GM12878 (cell line): Measurements from ENCODE around the gene XIAP. TPM values are rescaled to one million over a fixed set of nuclear protein-coding genes. Genes with fewer than 3 reads are reported as not detected.

Source experiments
- ATAC-seq: fragments of 200-7000 bp; cut with Tn5 transposase; 3 replicates; pipeline ENCODE4 v1.9.1; 2020; ENCODE audit warnings: mild to moderate bottlenecking, moderate library complexity
- BruUV-seq: library from RNA; stranded (reverse); fragments of 400-500 nt; replicated peaks from 2 replicates; lab custom pipeline; 2021; lab: Mats Ljungman, UMichigan
- CTCF ChIA-PET: fragments of 300-600 bp; sonication (Branson Sonifier 250); formaldehyde crosslinking; extraction: SDS; loops from one replicate; lab custom pipeline; 2021; ENCODE audit warnings: inconsistent platforms; lab: Yijun Ruan, JAX
- POLR2A ChIA-PET: fragments of 350-600 bp; formaldehyde crosslinking; extraction: SDS; loops from one replicate; lab custom pipeline; 2021; ENCODE audit warnings: inconsistent platforms; lab: Charles Lee
- RAD21 ChIA-PET: fragments of 300-600 bp; sonication (Branson Sonifier 250); formaldehyde crosslinking; loops from one replicate; lab custom pipeline; 2023; ENCODE audit warnings: antibody characterized with exemption; ENCODE audit not compliant: unreplicated experiment; lab: Charles Lee
- SMC1A ChIA-PET: fragments of 300-600 bp; sonication (Branson Sonifier 250); formaldehyde crosslinking; loops from one replicate; lab custom pipeline; 2023; ENCODE audit not compliant: unreplicated experiment, uncharacterized antibody; lab: Charles Lee
- DNase-seq: peaks from one replicate; pipeline ENCODE4 v3.0.0-alpha.2; 2011; ENCODE audit warnings: low read depth, low spot score
- FAIRE-seq: peaks from 3 replicates; lab custom pipeline; 2011; peaks lifted over from hg19 to GRCh38; lab: Jason Lieb, UNC
- H2AFZ ChIP-seq: 2 replicates; pipeline ENCODE4 v1.6.0; 2011; ENCODE audit warnings: low read depth, low read length, control low read depth; ENCODE audit not compliant: control insufficient read depth
- H3K27ac ChIP-seq: 2 replicates; pipeline ENCODE4 v1.5.1; 2011; ENCODE audit warnings: control low read depth; ENCODE audit not compliant: control insufficient read depth, insufficient read depth
- H3K27me3 ChIP-seq, 2 experiments: replicated peaks in 1 of 2; 2 replicates each; pipeline versions ENCODE4 v1.6.0 to v1.6.1; 2011; ENCODE audit warnings: low read length in 1 of 2; ENCODE audit not compliant: control insufficient read depth in 2 of 2, insufficient read depth in 2 of 2
- H3K36me3 ChIP-seq, 2 experiments: 2 replicates each; pipeline ENCODE4 v1.5.1; 2011; ENCODE audit warnings: low read length in 1 of 2; ENCODE audit not compliant: control insufficient read depth in 2 of 2, insufficient read depth in 2 of 2
- H3K4me1 ChIP-seq: 2 replicates; pipeline ENCODE4 v1.6.1; 2011; ENCODE audit warnings: mild to moderate bottlenecking, low read length, moderate library complexity, mixed read lengths; ENCODE audit not compliant: control insufficient read depth, insufficient read depth
- H3K4me2 ChIP-seq: 2 replicates; pipeline ENCODE4 v1.6.0; 2011; ENCODE audit warnings: control low read depth; ENCODE audit not compliant: control insufficient read depth, insufficient read depth
- H3K4me3 ChIP-seq: fragments of 200-600 bp; sonication (generic); 2 replicates; pipeline ENCODE4 v1.5.1; 2016
- H3K79me2 ChIP-seq: 2 replicates; pipeline ENCODE4 v1.6.0; 2011; ENCODE audit warnings: low read length; ENCODE audit not compliant: control insufficient read depth, insufficient read depth
- H3K9ac ChIP-seq: 2 replicates; pipeline ENCODE4 v1.8.0; 2011; ENCODE audit warnings: low read length, control low read depth, mixed read lengths; ENCODE audit not compliant: control insufficient read depth, insufficient read depth
- H3K9me3 ChIP-seq: replicated peaks from 3 replicates; pipeline ENCODE4 v1.5.1; 2011; ENCODE audit warnings: mild to moderate bottlenecking, low read length; ENCODE audit not compliant: control insufficient read depth, insufficient read depth
- H4K20me1 ChIP-seq: 2 replicates; pipeline ENCODE4 v1.6.0; 2011; ENCODE audit not compliant: control insufficient read depth, insufficient read depth
- BCL3 ChIP-seq: IDR thresholded peaks from 2 replicates; pipeline ENCODE4 v1.6.1; 2011; ENCODE audit warnings: borderline replicate concordance, low read depth, mild to moderate bottlenecking, moderate library complexity, low read length; ENCODE audit not compliant: insufficient read depth, poor library complexity, severe bottlenecking
- CREM ChIP-seq: IDR thresholded peaks from 2 replicates; pipeline ENCODE4 v1.6.1; 2014; ENCODE audit warnings: antibody characterized with exemption, low read depth
- HCFC1 ChIP-seq: fragments of 150-350 bp; IDR thresholded peaks from 2 replicates; pipeline ENCODE4 v1.6.1; 2014; ENCODE audit warnings: low read length
- IRF4 ChIP-seq: IDR thresholded peaks from 2 replicates; pipeline ENCODE4 v1.6.1; 2011; ENCODE audit warnings: low read depth, low read length
- KDM1A ChIP-seq: fragments of 200-600 bp; sonication (generic); IDR thresholded peaks from 2 replicates; pipeline ENCODE4 v1.6.1; 2016; ENCODE audit warnings: borderline replicate concordance
- KLF5 ChIP-seq: fragments of 450-650 bp; IDR thresholded peaks from 2 replicates; pipeline ENCODE4 v1.6.1; 2014; ENCODE audit warnings: mild to moderate bottlenecking; ENCODE audit not compliant: partially characterized antibody
- LARP7 ChIP-seq: fragments of 450-650 bp; IDR thresholded peaks from 2 replicates; pipeline ENCODE4 v1.6.1; 2017; ENCODE audit warnings: mild to moderate bottlenecking
- NRF1 ChIP-seq: conservative IDR thresholded peaks from 2 replicates; pipeline ENCODE4 v1.6.1; 2011; ENCODE audit warnings: mild to moderate bottlenecking, low read depth, low read length, improper control_type of control experiment
- POLR2A ChIP-seq: IDR thresholded peaks from 2 replicates; pipeline ENCODE4 v1.6.1; 2011; ENCODE audit warnings: low read depth, mild to moderate bottlenecking, low read length
- WGBS: methylation state at CpG from one replicate; pipeline ENCODE4 v1.1.6; 2016; ENCODE audit warnings: low lambda C conversion rate; ENCODE audit not compliant: insufficient replicate concordance, insufficient coverage; ENCODE audit errors: missing lambda C conversion rate; 5-methylcytosine and 5-hydroxymethylcytosine counted together
- in situ Hi-C: fragments of 300-500 bp; cut with MboI; formaldehyde crosslinking; loops from 9 replicates; pipeline ENCODE4 v1.14.3; 2018; ENCODE audit warnings: mixed read lengths
- intact Hi-C: fragments of 100-400 bp; cut with micrococcal nuclease; formaldehyde crosslinking; loops from one replicate; pipeline ENCODE4 v1.14.2; 2022; ENCODE audit not compliant: unreplicated experiment
- polyA plus RNA-seq, 11 experiments: library from polyadenylated mRNA; depleted of rRNA in 4 of 11; unstranded in 6 of 11; stranded (reverse) in 5 of 11; fragments of >200 nt; fragmentation: Nextera tagmentation in 4 of 11; fragmentation: Illumina TruSeq in 1 of 11; extraction: Ambion mirVana in 4 of 11; extraction: Trizol in 1 of 11; gene quantifications; 1 replicate in 1 of 11; 2 replicates in 10 of 11; pipeline versions ENCODE4 v1.2.1 to v1.2.3, GENCODE V29; 2011 to 2016; ENCODE audit warnings: inconsistent platforms in 2 of 11, missing spikeins in 2 of 11, low read depth in 1 of 11
- total RNA-seq, 4 experiments: library from RNA; depleted of rRNA in 3 of 4; stranded (reverse); fragments of >200 nt in 3 of 4; fragmentation: Illumina TruSeq in 1 of 4; extraction: Trizol in 1 of 4; gene quantifications; 2 replicates each; pipeline versions ENCODE4 v1.2.1 to v1.2.3, GENCODE V29; 2013 to 2021

The XIAP gene
- total and polyA plus RNA-seq, 10 of the 15 experiments (the other 5 are each of a cell fraction or from before 2014, with no cell fraction given), result 3.3 to 21.1 (median 14.5) TPM

- no peaks in the 10 kb centered on the region for H4K20me1 ChIP-seq
- H3K4me1 ChIP-seq, result no peaks in the 10 kb centered on the region; the same call in 1 of the 2 replicates
- peak; percentile 20 for ATAC-seq
- H3K9ac ChIP-seq, result peak overlapping the region; percentile 69
- H3K4me3 ChIP-seq, result peak overlapping the region; percentile 69
- intact Hi-C loops, result no loop called here
- peak overlapping the region; percentile 75 for H3K4me2 ChIP-seq
- CTCF ChIA-PET, result interaction anchor here (0.6 to 1.8 kb wide), 3 partner anchors 25 to 191 kb away, joined by 3 to 5 read pairs (median 4); no protein-coding TSS in a partner anchor
- H3K9me3 ChIP-seq, result no peaks in the 10 kb centered on the region
- no peaks in the 10 kb centered on the region for H3K36me3 ChIP-seq
- RAD21 ChIA-PET, result interaction anchor here (0.6 to 0.7 kb wide), 4 partner anchors 8 to 102 kb away, joined by 3 to 9 read pairs (median 3); partner anchors contain the start of gene STAG2
- no peaks in the 10 kb centered on the region for H3K27me3 ChIP-seq
- peak; percentile 21 for DNase-seq
- H3K27ac ChIP-seq, result peak overlapping the region; percentile 88
- POLR2A ChIA-PET, result no interaction called here
- peaks cover 28% of the 10 kb centered on the region for H3K79me2 ChIP-seq
- peak overlapping the region; percentile 63 for H2AFZ ChIP-seq
- no TSS peak for BruUV-seq
- 45% methylated on average over 14 of the region's 15 CpGs for WGBS
- SMC1A ChIA-PET, result interaction anchor here (0.6 kb wide), 1 partner anchor 27 kb away, joined by 3 read pairs; no protein-coding TSS in a partner anchor
- FAIRE-seq, result no peak
- in situ Hi-C loops, result no loop called here
- no peak for TF ChIP-seq KLF5
- TF ChIP-seq BCL3, result no peak
- no peak for TF ChIP-seq KDM1A
- TF ChIP-seq HCFC1, result no peak
- peak; percentile 55 for TF ChIP-seq NRF1
- TF ChIP-seq CREM, result no peak
- no peak for TF ChIP-seq IRF4
- no peak for TF ChIP-seq LARP7
- no peak for TF ChIP-seq POLR2A
Observed at GRCh38 chrX:123859409-123859845, 426 bp upstream of the XIAP start.
